GM21360 (cell line): ENCODE measurements around the gene TBX6.
"Not testable (repeated sequence)": the region's sequence is repeated elsewhere in the genome, so short reads cannot be mapped to it uniquely, and the experiment has no call there.

Source experiments
- ATAC-seq: cut with Tn5 transposase; IDR thresholded peaks from one replicate; pipeline ENCODE4 v1.9.1; 2021; ENCODE audit warnings: mild to moderate bottlenecking, moderate library complexity; ENCODE audit not compliant: unreplicated experiment

Gene TBX6

GRCh38 chr16:30091474-30092372 lies at the start of gene TBX6:
TSS of gene TBX6 (minus strand) at chr16:30091924. CDS start at chr16:30091193, 731 bp downstream.
- peak; percentile 48 for ATAC-seq

DNA sequence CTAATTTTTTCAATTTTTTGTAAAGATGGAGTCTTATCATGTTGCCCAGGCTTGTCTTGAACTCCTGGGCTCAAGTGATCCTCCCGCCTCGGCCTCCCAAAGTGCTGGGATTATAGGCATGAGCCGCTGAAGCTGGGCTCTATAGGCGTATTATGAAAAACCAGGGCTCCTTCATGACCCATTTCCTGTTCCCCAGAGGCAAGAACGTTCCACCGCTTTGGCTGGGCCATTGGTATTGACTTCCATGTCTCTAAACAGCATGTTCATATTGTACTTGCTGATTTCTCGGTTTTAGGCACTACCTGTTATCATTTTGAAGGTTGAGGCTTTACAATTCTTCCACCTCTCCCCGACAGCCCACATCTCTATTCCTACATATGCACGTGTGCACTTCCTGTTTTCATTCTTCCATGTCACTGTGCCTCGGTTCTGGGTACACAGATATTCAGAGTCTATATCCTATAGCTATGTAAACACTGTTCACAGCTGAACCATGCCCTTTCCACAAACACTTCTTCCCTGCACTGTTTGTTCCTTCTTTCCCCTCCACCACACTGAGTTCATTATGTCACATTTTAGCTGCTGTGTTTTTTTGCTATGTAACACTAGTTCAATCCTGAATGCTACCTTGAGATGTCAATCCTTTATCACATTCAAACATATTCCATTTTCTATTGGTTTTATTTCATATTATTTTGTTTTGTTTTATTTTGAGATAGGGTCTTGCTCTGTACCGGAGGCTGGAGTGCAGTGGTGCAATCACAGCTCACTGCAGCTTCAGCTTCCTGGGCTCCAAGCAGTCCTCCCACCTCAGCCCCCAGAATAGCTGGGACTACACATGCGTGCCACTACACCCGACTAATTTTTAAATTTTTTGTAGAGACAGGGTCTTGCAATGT lies 48.1 kb upstream of the TBX6 start:
- no peak for ATAC-seq

DNA sequence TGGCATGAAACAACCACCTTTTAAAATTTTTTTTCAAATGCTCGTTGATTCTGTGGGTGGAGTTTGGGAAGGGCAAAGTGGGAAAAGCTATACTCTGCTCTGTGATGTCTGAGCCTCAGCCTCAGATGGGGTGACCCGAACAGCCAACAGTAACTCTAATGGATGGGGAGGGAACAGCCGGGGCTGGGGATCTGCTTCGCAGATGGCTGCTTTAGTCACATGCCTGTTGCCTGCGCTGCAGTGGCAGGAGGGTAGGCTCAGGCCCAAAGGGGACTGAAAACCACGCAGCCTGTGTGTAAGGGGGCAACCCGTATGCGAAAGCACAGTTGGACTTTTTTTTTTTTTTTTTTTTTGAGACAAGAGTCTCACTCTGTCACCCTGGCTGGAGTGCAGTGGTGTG lies 46.2 kb upstream of the TBX6 start:
- ATAC-seq = no peak

GRCh38 chr16:30136971-30137605 lies 45.4 kb upstream of the TBX6 start:
- ATAC-seq = no peak

GRCh38 chr16:30132591-30132990 lies 40.9 kb upstream of the TBX6 start:
- ATAC-seq = no peak

- ATAC-seq = no peak
These were observed 40.2 kb upstream of the TBX6 start for GRCh38 chr16:30131869-30132475.

DNA sequence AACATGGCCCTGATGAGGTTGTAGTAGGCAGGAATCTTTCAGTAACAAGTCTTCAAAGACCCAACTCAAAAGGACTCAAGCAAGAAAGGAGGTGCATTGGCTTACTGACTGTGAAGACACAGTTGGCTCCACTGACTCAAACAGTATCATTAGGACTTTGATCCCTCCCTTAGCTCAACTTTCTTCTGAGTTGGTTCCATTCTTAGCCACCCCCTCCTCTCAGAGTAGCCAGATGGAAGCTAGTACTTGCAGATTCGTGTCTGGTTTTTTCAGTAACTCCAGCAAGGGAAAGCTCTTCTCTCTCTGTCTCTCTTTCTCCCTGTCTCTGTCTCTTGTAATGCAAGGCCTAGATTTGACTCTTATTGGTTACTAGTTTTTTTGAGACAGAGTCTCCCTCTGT lies 36.3 kb upstream of the TBX6 start:
- ATAC-seq = no peak

DNA sequence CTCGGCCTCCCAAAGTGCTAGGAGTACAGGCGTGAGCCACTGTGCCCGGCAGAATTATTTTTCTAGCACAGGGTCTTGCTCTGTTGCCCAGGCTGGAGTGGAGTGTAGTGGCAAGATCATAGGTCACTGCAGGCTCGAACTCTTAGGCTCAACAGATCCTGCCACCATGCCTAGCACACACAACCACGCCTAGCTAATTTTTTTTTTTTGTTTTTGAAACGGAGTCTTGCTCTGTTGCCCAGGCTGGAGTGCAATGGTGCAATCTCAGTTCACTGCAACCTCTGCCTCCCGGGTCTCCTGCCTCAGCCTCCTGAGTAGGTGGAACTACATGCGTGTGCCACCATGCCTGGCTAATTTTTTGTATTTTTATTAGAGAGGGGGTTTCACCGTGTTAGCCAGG lies 34.0 kb upstream of the TBX6 start:
- ATAC-seq = not testable (repeated sequence)

DNA sequence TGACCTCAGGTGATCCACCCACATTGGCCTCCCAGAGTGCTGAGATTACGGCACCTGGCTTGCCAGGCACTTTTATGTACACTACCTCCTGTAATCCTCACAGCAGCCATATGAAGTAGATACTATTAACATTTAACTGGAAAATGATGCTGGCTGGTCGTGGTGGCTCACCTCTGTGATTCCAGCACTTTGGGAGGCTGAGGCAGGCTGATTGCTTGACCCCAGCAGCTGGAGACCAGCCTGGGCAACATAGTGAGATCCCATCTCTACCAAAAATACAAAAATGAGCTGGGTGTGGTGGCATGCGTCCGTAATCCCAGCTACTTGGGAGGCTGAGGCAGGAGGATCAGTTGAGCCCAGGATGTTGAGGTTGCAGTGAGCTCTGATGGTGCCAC lies 33.3 kb upstream of the TBX6 start:
- no peak for ATAC-seq

DNA sequence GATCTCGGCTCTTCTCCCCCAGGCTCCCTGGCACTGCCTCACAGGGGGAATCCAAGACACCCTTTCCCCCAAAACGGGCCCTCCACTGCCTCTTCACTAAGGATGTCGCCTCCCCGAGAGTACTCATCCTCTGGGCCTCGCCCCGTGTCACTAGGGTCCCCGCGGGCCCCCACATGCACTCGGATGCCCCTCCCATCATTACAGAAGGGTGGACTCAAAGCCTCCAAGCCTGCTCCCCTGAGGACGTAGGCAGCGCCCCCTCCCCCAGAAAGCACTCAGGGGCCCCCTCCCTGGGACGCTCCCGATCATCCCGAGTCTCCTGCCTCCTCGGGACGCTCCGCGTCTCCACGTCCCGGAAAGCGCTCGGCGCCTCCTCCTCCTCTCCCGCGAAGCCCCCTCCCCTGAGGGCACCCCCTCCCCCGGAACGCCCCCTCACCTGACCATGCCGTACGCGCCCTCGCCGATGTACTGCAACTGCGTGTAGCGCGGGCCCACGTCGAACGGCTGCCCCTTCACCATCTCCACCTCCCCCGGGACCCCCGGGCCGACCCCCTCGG lies 31.0 kb upstream of the TBX6 start:
- no peak for ATAC-seq

DNA sequence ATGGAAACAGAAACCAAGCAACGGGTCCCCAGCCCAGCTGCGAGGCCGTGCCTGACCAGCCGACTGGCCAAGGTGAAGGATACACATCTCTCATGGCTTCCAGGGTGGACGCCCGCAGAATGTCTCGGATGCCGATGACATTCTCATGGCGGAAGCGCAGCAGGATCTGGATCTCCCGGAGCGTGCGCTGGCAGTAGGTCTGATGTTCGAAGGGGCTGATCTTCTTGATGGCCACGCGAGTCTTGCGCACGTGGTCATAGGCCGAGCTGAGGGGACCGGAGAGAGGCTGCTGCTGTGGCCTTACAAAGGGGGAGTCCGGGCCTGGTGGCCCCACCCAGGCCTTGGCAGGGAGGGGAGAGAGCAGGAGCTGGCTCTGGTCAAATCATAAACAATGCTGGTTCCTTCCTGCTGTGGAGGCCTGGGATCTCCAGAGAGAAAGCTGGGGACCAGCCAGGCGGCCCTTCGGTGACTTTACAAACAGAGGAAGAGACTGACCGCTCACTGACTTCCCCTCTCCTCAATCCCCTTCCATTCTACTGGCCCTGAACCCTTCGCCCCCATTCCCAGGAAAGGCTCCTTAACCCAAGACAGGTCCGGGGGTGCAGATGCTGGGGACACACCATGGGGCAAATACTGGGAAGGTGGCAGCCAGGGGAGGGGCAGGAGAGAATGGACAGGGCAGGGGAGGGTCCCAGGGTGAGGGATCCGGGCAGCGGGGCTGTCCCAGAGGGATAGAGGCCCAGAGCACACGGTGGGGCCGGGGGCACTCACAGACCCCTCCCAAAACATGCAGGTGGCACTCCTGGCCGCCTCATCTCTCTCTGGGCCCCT lies 30.2 kb upstream of the TBX6 start:
- no peak for ATAC-seq

- ATAC-seq = no peak
These were observed 28.8 kb upstream of the TBX6 start for GRCh38 chr16:30120340-30121105.

- ATAC-seq = no peak
These were observed 27.7 kb upstream of the TBX6 start for GRCh38 chr16:30119428-30119827.

DNA sequence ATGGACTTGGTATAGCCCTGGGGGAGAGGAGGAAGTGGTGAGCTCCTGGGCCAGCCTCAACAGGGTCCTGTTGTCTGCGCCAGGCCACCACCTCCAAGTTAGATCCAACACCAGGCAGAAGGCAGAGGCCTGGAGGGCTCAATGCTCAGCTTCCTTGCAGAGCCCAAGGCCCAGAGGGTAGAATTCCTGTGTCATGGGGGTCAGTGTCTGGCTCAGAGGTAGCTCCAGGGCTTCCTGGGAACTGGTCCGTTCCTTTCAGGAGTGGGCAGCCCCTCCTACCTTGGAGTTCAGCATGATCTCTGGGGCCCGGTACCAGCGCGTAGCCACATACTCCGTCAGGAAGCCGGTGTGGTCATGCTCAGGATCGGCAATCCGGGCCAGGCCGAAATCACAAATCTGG lies 26.0 kb upstream of the TBX6 start:
- no peak for ATAC-seq

GRCh38 chr16:30116291-30117207 lies 24.8 kb upstream of the TBX6 start:
- no peak for ATAC-seq

DNA sequence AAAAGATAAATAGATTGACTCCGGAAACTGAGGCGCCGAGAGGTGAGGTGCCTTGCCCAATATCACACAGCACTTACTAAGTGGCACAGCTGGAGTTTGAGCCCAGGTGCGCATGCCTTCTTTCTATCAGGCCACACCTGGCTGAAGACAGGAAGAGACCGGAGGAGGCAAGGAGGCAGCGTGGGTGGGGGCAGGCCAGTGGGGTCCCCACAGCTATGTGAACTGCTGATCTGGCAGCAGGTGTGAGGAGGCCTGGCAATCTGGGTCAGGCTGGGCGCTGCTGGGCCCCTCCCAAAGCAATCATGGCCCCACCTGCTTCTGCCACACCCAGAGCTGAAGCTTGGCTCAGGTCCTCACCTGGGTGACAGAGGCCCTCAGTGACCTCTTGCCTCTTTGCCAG lies 23.5 kb upstream of the TBX6 start:
- ATAC-seq = no peak

GRCh38 chr16:30114833-30115232 lies 23.1 kb upstream of the TBX6 start:
- not testable (repeated sequence) for ATAC-seq

DNA sequence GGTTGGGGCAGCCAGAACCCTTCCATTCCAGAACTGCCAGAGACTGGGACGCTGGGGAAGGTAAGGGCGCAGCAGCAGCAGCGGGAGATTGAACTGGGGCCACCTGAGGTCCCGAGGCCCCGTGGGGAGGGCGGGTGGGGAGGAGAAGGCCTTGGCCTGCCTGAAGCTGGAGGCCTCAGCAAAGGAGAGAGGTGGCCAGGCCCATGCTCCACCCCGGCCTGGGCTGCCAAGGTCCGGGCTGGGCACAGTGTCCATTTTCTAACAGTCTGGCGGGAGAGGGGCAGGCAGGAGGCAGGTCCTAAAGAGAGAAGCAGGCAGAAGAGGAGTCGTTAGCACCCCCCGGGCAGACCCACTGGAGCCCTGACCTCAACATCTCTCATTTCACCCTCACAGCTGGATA lies 22.7 kb upstream of the TBX6 start:
- ATAC-seq = no peak
